Fibroblast of the aortic adventitia (primary cell): ENCODE data around the gene PGLYRP2. TPM values are rescaled to one million over a fixed set of nuclear protein-coding genes. Genes with fewer than 3 reads are reported as not detected.

Experiments used
- DNase-seq: peaks from one replicate; pipeline ENCODE4 v3.0.0-alpha.2; 2010; ENCODE audit warnings: low read depth
- H3K4me3 ChIP-seq: 2 replicates; pipeline ENCODE4 v1.5.1; 2011; ENCODE audit warnings: low read depth, mild to moderate bottlenecking, control low read depth, low read length, moderate library complexity
- total RNA-seq: library from RNA; depleted of rRNA; stranded (reverse); fragments of >200 nt; gene quantifications from 2 replicates; pipeline ENCODE4 v1.2.3, GENCODE V29; 2012; ENCODE audit warnings: low replicate concordance
- TF ChIP-seq, protein P1 (sequence below): IDR thresholded peaks from 2 replicates; pipeline ENCODE4 v1.5.1; 2011; ENCODE audit warnings: mild to moderate bottlenecking, low read length, control low read depth, inconsistent platforms; ENCODE audit not compliant: insufficient read depth

Gene PGLYRP2
- total RNA-seq, 1 donor: not detected

DNA sequence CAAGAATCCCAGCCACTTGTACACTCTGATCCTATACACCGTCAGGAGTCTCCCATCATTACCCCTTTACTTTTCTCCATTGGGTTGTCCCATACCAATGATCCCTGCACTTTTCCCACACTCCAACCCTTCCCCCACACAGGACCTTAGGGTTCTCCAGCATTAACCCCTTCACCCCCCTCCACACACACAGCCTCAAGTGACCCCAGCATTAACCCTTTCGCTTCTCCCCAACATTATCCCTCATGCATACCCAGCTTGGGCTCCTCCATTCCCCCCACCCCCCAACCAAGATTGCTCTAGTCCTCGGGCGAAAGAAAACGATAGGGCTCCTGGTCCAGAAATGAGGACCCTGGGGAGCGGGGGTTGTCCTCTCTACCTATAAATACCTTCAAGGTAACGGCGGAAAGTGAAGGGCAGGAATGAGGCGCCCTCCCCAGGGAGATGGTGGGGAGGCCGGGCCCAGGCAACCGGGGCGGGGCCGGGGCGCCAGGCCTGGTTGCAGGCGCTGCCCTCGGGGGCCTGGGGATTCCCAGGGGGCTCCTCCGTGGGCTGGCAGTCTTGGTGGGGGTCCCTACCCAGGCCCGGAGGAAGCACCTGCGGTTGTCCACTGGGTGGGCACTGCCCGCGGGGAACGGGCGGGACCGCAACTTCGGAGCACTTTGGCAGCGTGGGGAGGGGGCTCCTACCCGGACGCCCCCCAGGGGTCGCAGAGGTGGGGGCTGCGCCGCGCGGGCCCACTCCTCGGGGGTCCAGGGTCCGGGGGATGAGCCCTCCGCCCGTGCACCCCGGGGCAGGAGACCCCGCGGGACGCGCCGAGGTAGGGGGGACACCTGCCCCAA lies 30.3 kb downstream of the PGLYRP2 start:
- TF ChIP-seq, protein P1, sequence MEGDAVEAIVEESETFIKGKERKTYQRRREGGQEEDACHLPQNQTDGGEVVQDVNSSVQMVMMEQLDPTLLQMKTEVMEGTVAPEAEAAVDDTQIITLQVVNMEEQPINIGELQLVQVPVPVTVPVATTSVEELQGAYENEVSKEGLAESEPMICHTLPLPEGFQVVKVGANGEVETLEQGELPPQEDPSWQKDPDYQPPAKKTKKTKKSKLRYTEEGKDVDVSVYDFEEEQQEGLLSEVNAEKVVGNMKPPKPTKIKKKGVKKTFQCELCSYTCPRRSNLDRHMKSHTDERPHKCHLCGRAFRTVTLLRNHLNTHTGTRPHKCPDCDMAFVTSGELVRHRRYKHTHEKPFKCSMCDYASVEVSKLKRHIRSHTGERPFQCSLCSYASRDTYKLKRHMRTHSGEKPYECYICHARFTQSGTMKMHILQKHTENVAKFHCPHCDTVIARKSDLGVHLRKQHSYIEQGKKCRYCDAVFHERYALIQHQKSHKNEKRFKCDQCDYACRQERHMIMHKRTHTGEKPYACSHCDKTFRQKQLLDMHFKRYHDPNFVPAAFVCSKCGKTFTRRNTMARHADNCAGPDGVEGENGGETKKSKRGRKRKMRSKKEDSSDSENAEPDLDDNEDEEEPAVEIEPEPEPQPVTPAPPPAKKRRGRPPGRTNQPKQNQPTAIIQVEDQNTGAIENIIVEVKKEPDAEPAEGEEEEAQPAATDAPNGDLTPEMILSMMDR: no peak
- DNase-seq: peak; percentile 21
- H3K4me3 ChIP-seq: peak overlapping the region; percentile 73

DNA sequence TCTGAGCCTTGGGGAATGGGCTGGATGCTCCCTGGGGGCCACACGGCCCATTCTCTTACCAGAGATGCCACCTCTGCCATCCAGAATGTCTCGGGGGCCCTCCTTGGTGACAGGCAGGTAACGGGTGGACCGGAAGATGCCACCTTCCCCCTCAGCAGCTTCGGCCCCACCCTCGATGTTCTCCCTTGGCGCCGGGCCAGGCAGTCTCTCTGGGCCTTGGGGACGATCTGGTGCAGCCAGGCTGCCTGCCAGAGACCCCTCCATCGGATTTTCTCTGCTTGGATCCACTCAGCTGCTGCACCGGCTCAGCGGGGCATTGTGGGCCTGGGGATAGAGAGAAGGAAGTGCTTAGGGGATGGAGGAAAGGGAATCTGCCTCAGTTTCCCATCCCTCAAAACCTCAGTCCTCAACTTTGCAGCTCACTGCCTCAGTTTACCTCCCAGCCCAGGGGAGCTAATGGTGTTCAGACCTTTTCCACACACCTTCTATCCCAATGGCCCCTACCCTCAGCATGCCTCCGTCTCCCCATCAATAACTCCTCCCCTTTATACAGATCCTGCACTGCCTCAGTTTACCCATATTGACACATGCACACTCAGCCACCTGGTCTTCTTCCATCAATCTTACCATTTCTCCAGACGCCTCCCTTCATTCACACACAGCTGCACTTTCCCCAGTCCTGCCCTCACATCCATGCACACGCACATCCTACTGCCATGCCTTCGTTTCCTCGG lies 31.1 kb downstream of the PGLYRP2 start:
- DNase-seq: no peak
- TF ChIP-seq, protein P1: no peak
- no peak overlapping the region for H3K4me3 ChIP-seq

DNA sequence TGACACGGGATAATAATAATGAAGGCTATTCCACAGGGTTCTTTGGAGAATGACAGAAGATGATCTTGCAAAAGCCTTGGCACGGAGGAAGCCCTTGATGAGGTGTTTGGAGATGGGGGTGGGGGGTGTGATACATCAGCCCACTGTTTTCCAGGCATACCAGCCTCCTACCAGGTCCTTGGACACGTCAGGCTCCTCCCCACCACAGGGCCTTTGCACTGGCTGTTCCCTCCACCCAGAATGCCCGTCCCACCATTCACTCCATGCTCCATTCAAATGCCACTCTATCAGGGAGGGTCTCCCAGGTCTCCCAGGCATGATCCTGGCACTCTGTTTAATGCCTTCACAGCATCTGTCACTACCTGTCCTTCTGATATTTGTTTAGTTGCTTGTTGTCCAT lies 32.2 kb downstream of the PGLYRP2 start:
- DNase-seq: no peak
- H3K4me3 ChIP-seq: no peak overlapping the region
- TF ChIP-seq, protein P1: no peak

DNA sequence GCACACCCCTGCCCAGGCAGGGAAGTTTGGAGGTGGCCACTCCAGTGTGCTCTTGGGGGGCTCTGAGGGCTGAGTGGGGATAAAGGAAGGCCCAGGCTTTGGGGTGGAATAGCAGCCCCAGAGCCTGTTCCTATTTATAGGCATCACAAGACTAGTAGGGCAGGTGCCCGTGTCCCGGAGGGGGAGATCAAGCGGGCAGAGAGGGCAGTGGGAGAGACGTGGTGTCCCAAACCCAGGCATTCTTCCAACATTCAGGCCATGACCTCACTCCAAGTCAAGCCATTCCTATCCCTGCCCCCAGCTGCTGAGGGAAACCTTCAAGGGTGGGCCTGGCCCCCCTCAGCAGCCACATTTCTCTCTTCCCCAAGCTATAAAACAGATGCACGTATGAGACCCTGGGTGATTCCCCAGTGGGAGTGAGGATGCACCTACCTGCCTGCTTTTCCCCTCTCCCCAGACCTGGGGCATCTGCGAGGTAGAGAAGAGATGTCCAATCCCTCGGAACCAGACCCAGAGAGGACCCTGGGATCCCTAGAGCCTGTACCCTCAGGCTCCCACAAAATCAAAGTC lies 33.4 kb downstream of the PGLYRP2 start:
- DNase-seq: no peak
- no peak overlapping the region for H3K4me3 ChIP-seq
- TF ChIP-seq, protein P1: no peak

DNA sequence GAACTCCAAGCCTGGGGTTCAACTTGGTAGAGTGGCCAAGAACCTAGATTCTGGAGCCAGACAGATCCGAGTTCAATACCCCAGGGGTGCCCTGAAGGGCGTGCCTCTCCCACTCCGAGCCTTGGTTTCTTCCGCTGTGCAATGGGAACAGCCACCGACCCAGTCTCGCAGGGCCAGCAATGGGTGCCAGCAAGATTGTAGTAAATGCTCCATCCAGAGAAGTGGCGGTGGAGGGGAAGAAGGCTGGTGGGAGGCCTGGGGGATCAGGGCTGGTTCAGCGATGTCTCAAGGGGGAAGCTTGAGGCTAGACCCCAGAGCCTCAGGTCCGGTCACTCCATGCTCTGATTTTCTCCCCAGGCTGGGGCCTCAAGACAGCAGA lies 34.1 kb downstream of the PGLYRP2 start:
- no peak for DNase-seq
- TF ChIP-seq, protein P1: no peak
- no peak overlapping the region for H3K4me3 ChIP-seq

DNA sequence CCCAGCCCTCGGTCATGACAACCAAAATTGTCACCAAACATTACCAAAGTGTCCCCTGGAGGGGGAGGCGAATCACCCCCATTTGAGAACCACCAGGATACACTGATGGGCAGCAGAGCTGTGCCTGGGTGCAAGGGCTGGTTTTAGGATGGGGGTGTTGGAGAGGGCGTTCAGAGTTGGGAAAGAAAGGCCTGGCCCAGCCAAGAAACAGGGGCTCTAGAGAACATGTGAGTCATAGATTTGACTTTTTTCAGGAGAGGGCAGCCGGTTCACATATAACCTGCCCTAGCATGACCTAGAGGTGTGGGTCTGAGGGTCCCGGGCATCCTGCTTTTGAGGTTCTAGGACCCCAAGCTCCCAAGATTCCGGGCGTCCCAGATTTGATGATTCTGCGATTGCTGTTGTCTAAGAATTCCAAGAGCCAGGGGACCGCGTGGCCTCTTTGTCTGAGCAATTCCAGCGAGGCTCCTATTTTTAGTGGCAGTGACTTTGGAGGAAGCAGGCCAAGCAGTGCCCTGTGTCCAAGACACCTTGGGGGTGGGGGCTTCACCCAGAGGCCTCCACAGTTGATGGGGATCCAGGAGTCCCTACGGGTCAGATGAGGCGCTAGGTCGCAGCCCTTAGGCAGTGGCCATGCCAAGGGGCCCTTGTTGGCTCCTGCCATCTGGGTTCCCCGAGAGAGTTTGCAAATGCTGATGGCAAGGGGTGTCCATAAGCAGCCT lies 34.6 kb downstream of the PGLYRP2 start:
- no peak overlapping the region for H3K4me3 ChIP-seq
- DNase-seq: no peak
- TF ChIP-seq, protein P1: no peak
